Measurements from ENCODE around the gene ABCG8. TPM values are rescaled to one million over a fixed set of nuclear protein-coding genes. Genes with fewer than 3 reads are reported as not detected.

The ABCG8 gene
- total RNA-seq, 1 experiment from 2014 or later: not detected

GRCh38 chr2:43890855-43891254 lies 52.1 kb downstream of the ABCG8 start:
- no peak for TF ChIP-seq CTCF (IDR thresholded peaks at IDR 0.05; ENCODE audit: insufficient read depth in 1 of 2, low read depth in 1 of 2, low read length in 1 of 2, severe bottlenecking in 1 of 2, unreplicated experiment in 1 of 2)
- no peak for DNase-seq

GRCh38 chr2:43894743-43895142 lies 56.0 kb downstream of the ABCG8 start:
- intact Hi-C loops (cut with micrococcal nuclease; ENCODE audit: unreplicated experiment): no loop called here
- CTCF ChIA-PET: no interaction called here

More at GRCh38 chr2:43890855-43891254, 52.1 kb downstream of the ABCG8 start:
- CTCF ChIA-PET: no interaction called here
- no peaks in the 10 kb centered on the region for H3K27me3 ChIP-seq (replicated peaks; ENCODE audit: control insufficient read depth, insufficient read depth, low read length)
- H3K9me3 ChIP-seq: no peaks in the 10 kb centered on the region
- no peaks in the 10 kb centered on the region; the same call in 1 of the 2 replicates for H3K36me3 ChIP-seq (ENCODE audit: control insufficient read depth, insufficient read depth, low read length)
- no peaks in the 10 kb centered on the region for H3K4me1 ChIP-seq
- no peak overlapping the region for H3K4me3 ChIP-seq (ENCODE audit: low read depth, low read length)
- Mint-ChIP-seq H3K4me1 (ENCODE audit: low read depth, unreplicated experiment) (no peaks in the 10 kb centered on the region), H3K4me3 (ENCODE audit: unreplicated experiment) (no peak overlapping the region), H3K36me3 (ENCODE audit: insufficient read depth, unreplicated experiment) (peaks cover 94% of the 10 kb centered on the region), H3K27ac (ENCODE audit: unreplicated experiment) (no peak overlapping the region), H3K27me3 (ENCODE audit: insufficient read depth, unreplicated experiment) (no peaks in the 10 kb centered on the region), H3K9me3 (ENCODE audit: unreplicated experiment) (no peaks in the 10 kb centered on the region)
- intact Hi-C loops (cut with micrococcal nuclease; ENCODE audit: unreplicated experiment): no loop called here
- BruUV-seq (replicated peaks): no TSS peak
- POLR2A ChIA-PET: no interaction called here

DNA sequence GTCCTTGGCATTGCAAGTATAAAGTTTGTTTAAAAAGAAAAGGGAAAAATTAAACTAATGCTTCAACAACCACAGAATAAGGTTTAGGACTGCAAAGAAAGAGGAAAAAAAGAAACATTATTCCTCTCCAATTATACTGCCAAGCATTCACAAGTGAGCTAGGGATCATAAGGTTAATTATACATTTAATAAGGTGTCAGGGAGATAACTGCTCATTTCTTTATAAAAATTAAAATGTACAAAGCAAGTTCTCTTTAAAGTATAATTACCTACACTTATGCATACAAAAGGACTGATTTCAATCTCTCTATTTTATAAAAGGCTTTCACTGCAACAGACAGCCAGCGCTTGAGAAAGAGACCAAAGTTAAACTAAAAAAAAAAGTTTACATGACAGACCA lies 58.1 kb downstream of the ABCG8 start:
- peaks cover 82% of the 10 kb centered on the region for H3K36me3 Mint-ChIP-seq (ENCODE audit: insufficient read depth, unreplicated experiment)
- no peaks in the 10 kb centered on the region for H3K9me3 Mint-ChIP-seq (ENCODE audit: unreplicated experiment)
- no TSS peak for BruUV-seq (replicated peaks)
- H3K9me3 ChIP-seq: no peaks in the 10 kb centered on the region
- peaks cover 1% of the 10 kb centered on the region for H3K36me3 ChIP-seq (ENCODE audit: control insufficient read depth, insufficient read depth, low read length)
- intact Hi-C loops (cut with micrococcal nuclease; ENCODE audit: unreplicated experiment): no loop called here
- H3K27ac Mint-ChIP-seq (ENCODE audit: unreplicated experiment): no peak overlapping the region
- H3K27me3 Mint-ChIP-seq (ENCODE audit: insufficient read depth, unreplicated experiment): no peaks in the 10 kb centered on the region
- no peaks in the 10 kb centered on the region for H3K4me1 ChIP-seq
- no peaks in the 10 kb centered on the region for H3K4me1 Mint-ChIP-seq (ENCODE audit: low read depth, unreplicated experiment)
- no peak for DNase-seq
- H3K27me3 ChIP-seq (replicated peaks; ENCODE audit: control insufficient read depth, insufficient read depth, low read length): no peaks in the 10 kb centered on the region
- H3K4me3 Mint-ChIP-seq (ENCODE audit: unreplicated experiment): no peak overlapping the region
- TF ChIP-seq CTCF (IDR thresholded peaks at IDR 0.05; ENCODE audit: insufficient read depth in 1 of 2, low read depth in 1 of 2, low read length in 1 of 2, severe bottlenecking in 1 of 2, unreplicated experiment in 1 of 2): no peak
- no peak overlapping the region for H3K4me3 ChIP-seq (ENCODE audit: low read depth, low read length)
- POLR2A ChIA-PET: no interaction called here
- CTCF ChIA-PET: no interaction called here

More at GRCh38 chr2:43894743-43895142, 56.0 kb downstream of the ABCG8 start:
- H3K4me3 ChIP-seq (ENCODE audit: low read depth, low read length): no peak overlapping the region
- POLR2A ChIA-PET: no interaction called here
- Mint-ChIP-seq H3K4me1 (ENCODE audit: low read depth, unreplicated experiment) (no peaks in the 10 kb centered on the region), H3K27ac (ENCODE audit: unreplicated experiment) (no peak overlapping the region), H3K4me3 (ENCODE audit: unreplicated experiment) (no peak overlapping the region), H3K9me3 (ENCODE audit: unreplicated experiment) (no peaks in the 10 kb centered on the region), H3K36me3 (ENCODE audit: insufficient read depth, unreplicated experiment) (peaks cover 88% of the 10 kb centered on the region), H3K27me3 (ENCODE audit: insufficient read depth, unreplicated experiment) (no peaks in the 10 kb centered on the region)
- H3K36me3 ChIP-seq (ENCODE audit: control insufficient read depth, insufficient read depth, low read length): peaks cover 1% of the 10 kb centered on the region
- H3K4me1 ChIP-seq: no peaks in the 10 kb centered on the region
- BruUV-seq (replicated peaks): no TSS peak
- no peaks in the 10 kb centered on the region for H3K9me3 ChIP-seq
- no peak for DNase-seq
- no peaks in the 10 kb centered on the region for H3K27me3 ChIP-seq (replicated peaks; ENCODE audit: control insufficient read depth, insufficient read depth, low read length)
- no peak for TF ChIP-seq CTCF (IDR thresholded peaks at IDR 0.05; ENCODE audit: insufficient read depth in 1 of 2, low read depth in 1 of 2, low read length in 1 of 2, severe bottlenecking in 1 of 2, unreplicated experiment in 1 of 2)
